Endothelial cell of hepatic sinusoid (primary cell): ENCODE results near the gene REXO1.

ENCODE experiments used
- in situ Hi-C: cut with HindIII; loops from 2 replicates; pipeline ENCODE4 v1.10.0; 2017; ENCODE audit warnings: low sequenced_read_pairs

The REXO1 gene

GRCh38 chr19:1829958-1830357 lies 18.3 kb downstream of the REXO1 start:
- in situ Hi-C loops: no loop called here

GRCh38 chr19:1828279-1829238 lies 19.7 kb downstream of the REXO1 start:
- in situ Hi-C loops: no loop called here

- in situ Hi-C loops: no loop called here
These were observed 20.6 kb downstream of the REXO1 start for GRCh38 chr19:1827566-1828278.

- in situ Hi-C loops: no loop called here
These were observed 21.4 kb downstream of the REXO1 start for GRCh38 chr19:1826557-1827521.

GRCh38 chr19:1825909-1826556 lies 22.2 kb downstream of the REXO1 start:
- in situ Hi-C loops: no loop called here

- in situ Hi-C loops: no loop called here
These were observed 24.0 kb downstream of the REXO1 start for GRCh38 chr19:1824252-1824622.

- in situ Hi-C loops: no loop called here
These were observed 24.6 kb downstream of the REXO1 start for GRCh38 chr19:1823539-1824251.

- in situ Hi-C loops: no loop called here
These were observed 25.3 kb downstream of the REXO1 start for GRCh38 chr19:1823020-1823419.

- in situ Hi-C loops: no loop called here
These were observed 26.1 kb downstream of the REXO1 start for GRCh38 chr19:1822210-1822609.

GRCh38 chr19:1819341-1820255 lies 28.7 kb downstream of the REXO1 start:
- in situ Hi-C loops: no loop called here

- in situ Hi-C loops: no loop called here
These were observed 29.6 kb downstream of the REXO1 start for GRCh38 chr19:1818549-1819195.

- in situ Hi-C loops: no loop called here
These were observed 30.6 kb downstream of the REXO1 start for GRCh38 chr19:1817553-1818179.

- in situ Hi-C loops: no loop called here
These were observed 31.6 kb downstream of the REXO1 start for GRCh38 chr19:1816530-1817298.

- in situ Hi-C loops: no loop called here
These were observed 32.4 kb downstream of the REXO1 start for GRCh38 chr19:1815605-1816529.

GRCh38 chr19:1814833-1815604 lies 33.3 kb downstream of the REXO1 start:
- in situ Hi-C loops: no loop called here
